H1 (cell line): ENCODE results near the gene KREMEN1. TPM values are rescaled to one million over a fixed set of nuclear protein-coding genes. Genes with fewer than 3 reads are reported as not detected.

Experiments
- CTCF ChIA-PET: fragments of 300-600 bp; sonication (Branson Sonifier 250); formaldehyde crosslinking; loops from one replicate; lab custom pipeline; 2021; ENCODE audit not compliant: partially characterized antibody; lab: Charles Lee
- POLR2A ChIA-PET: fragments of 300-600 bp; sonication (Branson Sonifier 250); formaldehyde crosslinking; loops from one replicate; lab custom pipeline; 2021; ENCODE audit warnings: inconsistent platforms; ENCODE audit not compliant: partially characterized antibody; lab: Charles Lee
- DNase-seq, 2 experiments: peaks; one replicate each; pipeline versions ENCODE4 v3.0.0 to v3.0.0-alpha.2; 2010 to 2022; ENCODE audit warnings: low spot score in 2 of 2, low read depth in 1 of 2, mixed read lengths in 1 of 2
- FAIRE-seq: peaks from 2 replicates; lab custom pipeline; 2011; peaks lifted over from hg19 to GRCh38; lab: Jason Lieb, UNC
- H2AFZ ChIP-seq: 2 replicates; pipeline ENCODE4 v1.8.1; 2012; ENCODE audit warnings: low read length, inconsistent platforms
- H2AK5ac ChIP-seq: 2 replicates; pipeline ENCODE4 v1.6.1; 2013; ENCODE audit warnings: low read depth, low read length
- H2BK120ac ChIP-seq: replicated peaks from 2 replicates; pipeline ENCODE3; 2013; ENCODE audit warnings: low read depth, low read length, inconsistent platforms
- H2BK12ac ChIP-seq: 2 replicates; pipeline ENCODE4 v1.6.1; 2013; ENCODE audit warnings: low read depth, low read length
- H2BK15ac ChIP-seq: 2 replicates; pipeline ENCODE4 v1.6.1; 2013; ENCODE audit warnings: low read length
- H2BK20ac ChIP-seq: 2 replicates; pipeline ENCODE4 v1.6.1; 2013; ENCODE audit warnings: low read length
- H2BK5ac ChIP-seq: 2 replicates; pipeline ENCODE4 v1.6.1; 2013; ENCODE audit warnings: low read depth, low read length
- H3K14ac ChIP-seq: 2 replicates; pipeline ENCODE4 v1.6.1; 2013; ENCODE audit warnings: inconsistent platforms; ENCODE audit not compliant: insufficient read length
- H3K18ac ChIP-seq: 2 replicates; pipeline ENCODE4 v1.6.1; 2013; ENCODE audit warnings: low read length; ENCODE audit errors: extremely low read depth
- H3K23ac ChIP-seq: 2 replicates; pipeline ENCODE4 v1.6.1; 2013; ENCODE audit warnings: inconsistent platforms; ENCODE audit not compliant: insufficient read length
- H3K23me2 ChIP-seq: 2 replicates; pipeline ENCODE4 v1.6.1; 2013; ENCODE audit warnings: low read depth, low read length
- H3K27ac ChIP-seq: 2 replicates; pipeline ENCODE4 v1.6.1; 2011; ENCODE audit warnings: low read depth, low read length, inconsistent platforms
- H3K27me3 ChIP-seq, 4 experiments: replicated peaks in 1 of 4; 1 replicate in 1 of 4; 2 replicates in 3 of 4; pipeline versions ENCODE4 v1.6.1 to v1.8.1; 2011 to 2013; ENCODE audit warnings: low read length in 3 of 4, mild to moderate bottlenecking in 3 of 4, inconsistent platforms in 2 of 4, mixed read lengths in 2 of 4, moderate library complexity in 1 of 4; ENCODE audit not compliant: control insufficient read depth in 3 of 4, insufficient read depth in 3 of 4; ENCODE audit errors: extremely low read depth in 1 of 4
- H3K36me3 ChIP-seq, 4 experiments: 2 replicates each; pipeline versions ENCODE4 v1.6.1 to v1.8.1; 2011 to 2013; ENCODE audit warnings: mild to moderate bottlenecking in 4 of 4, low read length in 3 of 4, moderate library complexity in 2 of 4, control low read depth in 1 of 4, inconsistent platforms in 1 of 4; ENCODE audit not compliant: insufficient read depth in 4 of 4, control insufficient read depth in 2 of 4
- H3K4ac ChIP-seq: replicated peaks from 2 replicates; pipeline ENCODE3; 2013; ENCODE audit warnings: low read length, low read depth, mixed read lengths, inconsistent platforms; ENCODE audit not compliant: insufficient read length
- H3K4me1 ChIP-seq, 4 experiments: replicated peaks in 1 of 4; 1 replicate in 1 of 4; 2 replicates in 3 of 4; pipeline versions ENCODE4 v1.6.1 to v1.8.1; 2011 to 2013; ENCODE audit warnings: low read length in 3 of 4, inconsistent platforms in 2 of 4, mixed read lengths in 1 of 4; ENCODE audit not compliant: insufficient read depth in 4 of 4, control insufficient read depth in 3 of 4
- H3K4me2 ChIP-seq, 2 experiments: 2 replicates each; pipeline versions ENCODE4 v1.6.1 to v1.8.1; 2011 to 2013; ENCODE audit warnings: low read depth in 2 of 2, low read length in 2 of 2, control low read depth in 1 of 2, inconsistent platforms in 1 of 2, mild to moderate bottlenecking in 1 of 2; ENCODE audit not compliant: insufficient read depth in 1 of 2
- H3K4me3 ChIP-seq, 4 experiments: fragments of 200-600, 300-600 bp in 1 of 4; sonication (generic), shearing (Covaris generic), sonication (Bioruptor Twin) in 1 of 4; 2 replicates each; pipeline versions ENCODE4 v1.5.1 to v1.8.1; 2011 to 2016; ENCODE audit warnings: low read length in 4 of 4, low read depth in 3 of 4, control low read depth in 2 of 4, inconsistent platforms in 2 of 4, mild to moderate bottlenecking in 2 of 4, mixed read lengths in 1 of 4, moderate library complexity in 1 of 4; ENCODE audit not compliant: insufficient read depth in 2 of 4; ENCODE audit errors: extremely low read depth in 1 of 4
- H3K56ac ChIP-seq: replicated peaks from 2 replicates; pipeline ENCODE3; 2013; ENCODE audit warnings: low read depth, mild to moderate bottlenecking, mixed read lengths, low read length, inconsistent platforms; ENCODE audit not compliant: insufficient read length
- H3K79me1 ChIP-seq: 2 replicates; pipeline ENCODE4 v1.6.1; 2013; ENCODE audit warnings: low read depth, low read length, control low read depth
- H3K79me2 ChIP-seq, 2 experiments: 2 replicates each; pipeline versions ENCODE4 v1.6.1 to v1.8.1; 2012 to 2013; ENCODE audit warnings: low read length in 2 of 2, mild to moderate bottlenecking in 2 of 2, inconsistent platforms in 1 of 2; ENCODE audit not compliant: insufficient read depth in 2 of 2, control insufficient read depth in 1 of 2
- H3K9ac ChIP-seq, 4 experiments: replicated peaks in 1 of 4; 1 replicate in 1 of 4; 2 replicates in 3 of 4; pipeline versions ENCODE4 v1.6.1 to v1.8.1; 2011 to 2013; ENCODE audit warnings: low read depth in 3 of 4, low read length in 3 of 4, control low read depth in 2 of 4, mild to moderate bottlenecking in 2 of 4, moderate library complexity in 2 of 4, inconsistent platforms in 1 of 4; ENCODE audit errors: extremely low read depth in 1 of 4
- H3K9me3 ChIP-seq, 2 experiments: 2 replicates each; pipeline versions ENCODE4 v1.6.1 to v1.8.1; 2012 to 2013; ENCODE audit warnings: mild to moderate bottlenecking in 2 of 2, moderate library complexity in 2 of 2, control low read depth in 1 of 2, inconsistent platforms in 1 of 2, low read depth in 1 of 2, low read length in 1 of 2, mixed read lengths in 1 of 2; ENCODE audit not compliant: insufficient read depth in 2 of 2
- H4K20me1 ChIP-seq, 2 experiments: replicated peaks in 1 of 2; 2 replicates each; pipeline versions ENCODE3 to v1.8.1; 2011 to 2013; ENCODE audit warnings: inconsistent platforms in 2 of 2, low read length in 2 of 2, mild to moderate bottlenecking in 1 of 2; ENCODE audit not compliant: insufficient read depth in 2 of 2, control insufficient read depth in 1 of 2
- H4K5ac ChIP-seq: 2 replicates; pipeline ENCODE4 v1.6.1; 2013; ENCODE audit warnings: low read length, low read depth, mixed read lengths, inconsistent platforms; ENCODE audit not compliant: insufficient read length
- H4K8ac ChIP-seq: 2 replicates; pipeline ENCODE4 v1.8.0; 2013; ENCODE audit warnings: mild to moderate bottlenecking, moderate library complexity, low read length, inconsistent platforms; ENCODE audit not compliant: insufficient read depth; ENCODE audit errors: extremely low read depth
- H4K91ac ChIP-seq: replicated peaks from 2 replicates; pipeline ENCODE3; 2013; ENCODE audit warnings: low read length, mixed read lengths, inconsistent platforms; ENCODE audit not compliant: insufficient read length
- CTCF ChIP-seq, 3 experiments: IDR thresholded peaks; 1 replicate in 2 of 3; 2 replicates in 1 of 3; pipeline versions ENCODE4 v1.5.1 to v1.6.1; 2011; ENCODE audit warnings: low read length in 3 of 3, mild to moderate bottlenecking in 3 of 3, inconsistent platforms in 2 of 3, low read depth in 1 of 3, moderate library complexity in 1 of 3; ENCODE audit not compliant: insufficient read depth in 1 of 3; ENCODE audit errors: control extremely low read depth in 1 of 3
- FOSL1 ChIP-seq: IDR thresholded peaks from 2 replicates; pipeline ENCODE4 v1.6.1; 2011; ENCODE audit warnings: mild to moderate bottlenecking, low read depth, low read length, moderate library complexity; ENCODE audit not compliant: insufficient read depth
- RAD21 ChIP-seq, 2 experiments: IDR thresholded peaks in 1 of 2; conservative IDR thresholded peaks in 1 of 2; 2 replicates each; pipeline ENCODE4 v1.6.1; 2011; ENCODE audit warnings: low read depth in 2 of 2, low read length in 2 of 2, improper control_type of control experiment in 1 of 2, inconsistent platforms in 1 of 2, mild to moderate bottlenecking in 1 of 2, moderate library complexity in 1 of 2
- USF2 ChIP-seq: IDR thresholded peaks from 2 replicates; pipeline ENCODE4 v1.6.1; 2011; ENCODE audit warnings: low read length, improper control_type of control experiment
- WGBS, 2 experiments: shearing (Covaris generic) in 1 of 2; methylation state at CpG; one replicate each; pipeline versions ENCODE4 v1.1.6 to v1.1.7; 2013 to 2015; ENCODE audit warnings: low lambda C conversion rate in 2 of 2, mixed read lengths in 2 of 2, inconsistent platforms in 1 of 2, low coverage in 1 of 2, missing lambda C conversion rate in 1 of 2; ENCODE audit not compliant: insufficient replicate concordance in 2 of 2, insufficient coverage in 1 of 2, insufficient read length in 1 of 2; ENCODE audit errors: extremely low coverage in 1 of 2, missing lambda C conversion rate in 1 of 2; 5-methylcytosine and 5-hydroxymethylcytosine counted together
- polyA plus RNA-seq, 7 experiments: library from polyadenylated mRNA; depleted of rRNA in 3 of 7; stranded (reverse) in 5 of 7; unstranded in 2 of 7; fragments of >200 nt in 5 of 7; fragments of 200-250 nt in 2 of 7; gene quantifications; 1 replicate in 5 of 7; 2 replicates in 1 of 7; 4 replicates in 1 of 7; pipeline versions ENCODE4 v1.2.1 to v1.2.3, GENCODE V29; 2011 to 2013; ENCODE audit warnings: missing spikeins in 2 of 7, mixed read lengths in 2 of 7
- total RNA-seq: library from RNA; stranded (reverse); fragmentation: NEBNext Ultra II Directional; extraction: Animal tissue kit (Norgen Biotek cat#: 25700); gene quantifications from 2 replicates; pipeline ENCODE4 v1.2.1, GENCODE V29; 2021

Gene KREMEN1
- total and polyA plus RNA-seq, 2 of the 8 experiments (the other 6 are each of a cell fraction or from before 2014, with no cell fraction given): 2.1 to 3.2 TPM

- H2BK15ac ChIP-seq: 0 out of 2 replicates have a peak overlapping the region, but pooled peaks have one; percentile 46
- no peak overlapping the region for H2BK5ac ChIP-seq
- H3K4me2 ChIP-seq: no peak overlapping the region
- H3K23ac ChIP-seq: no peak overlapping the region
- no peak overlapping the region for H3K27ac ChIP-seq
- no peak overlapping the region for H3K56ac ChIP-seq
- H3K23me2 ChIP-seq: no peaks in the 10 kb centered on the region
- no peak overlapping the region for H3K4ac ChIP-seq
- H3K4me1 ChIP-seq: peaks cover 0 to 14% (median 6%) of the 10 kb centered on the region in 4 experiments; a peak in 6 of 7 replicates
- H3K36me3 ChIP-seq: no peaks in the 10 kb centered on the region
- no peak overlapping the region for H2BK120ac ChIP-seq
- H4K91ac ChIP-seq: no peak overlapping the region
- H3K14ac ChIP-seq: no peak overlapping the region
- ChIA-PET CTCF (interaction anchor here (1.0 to 4.3 kb wide), 9 partner anchors 8 to 45 kb away, joined by 3 to 28 read pairs (median 5); partner anchors contain the start of gene EMID1), POLR2A (interaction anchor here (1.5 kb wide), 1 partner anchor 53 kb away, joined by 5 read pairs; no protein-coding TSS in a partner anchor)
- H3K79me2 ChIP-seq: no peaks in the 10 kb centered on the region
- no peak overlapping the region for H2BK20ac ChIP-seq
- no peak overlapping the region for H3K9ac ChIP-seq
- no peak overlapping the region for H2AK5ac ChIP-seq
- peaks cover 5% of the 10 kb centered on the region for H3K79me1 ChIP-seq
- peaks cover 0 to 3% of the 10 kb centered on the region in 2 experiments for H4K20me1 ChIP-seq
- H3K9me3 ChIP-seq: no peaks in the 10 kb centered on the region
- TF ChIP-seq USF2: no peak
- TF ChIP-seq CTCF (IDR thresholded peaks at IDR 0.05; ENCODE audit: control extremely low read depth in 1 of 3, insufficient read depth in 1 of 3, low read depth in 1 of 3, low read length in 3 of 3): peak; percentile 11 to 33 (median 31); a peak in 2 of 4 replicates
- peak in 1 of 2 experiments; percentile 3; a peak in 1 of 4 replicates for TF ChIP-seq RAD21 (IDR thresholded peaks at IDR 0.05 in 1 of 2, conservative IDR thresholded peaks at IDR 0.05 in 1 of 2; ENCODE audit: low read depth in 2 of 2, low read length in 2 of 2)
- TF ChIP-seq FOSL1: no peak
- H3K18ac ChIP-seq: no peak overlapping the region
- H4K8ac ChIP-seq: no peak overlapping the region
- no peak overlapping the region for H2BK12ac ChIP-seq
- no peaks in the 10 kb centered on the region for H3K27me3 ChIP-seq
- DNase-seq (no peak), FAIRE-seq (no peak)
- no peak overlapping the region for H2AFZ ChIP-seq
- no peak overlapping the region for H3K4me3 ChIP-seq
- no peak overlapping the region for H4K5ac ChIP-seq
- 75% methylated on average over 5 of the region's 6 CpGs; no CpG with 5 or more reads in 1 of the 2 experiments for WGBS, 2 experiments
Measured at GRCh38 chr22:29214232-29214631, 141.4 kb downstream of the KREMEN1 start.
